ENCODE measurements around the gene TACC2.

TACC2 gene

GRCh38 chr10:122143238-122143841 lies 154.4 kb downstream of the TACC2 start:
- no peak for DNase-seq (ENCODE audit: low read depth in 2 of 2)

GRCh38 chr10:122144199-122144598 lies 155.2 kb downstream of the TACC2 start:
- no peak for DNase-seq (ENCODE audit: low read depth in 2 of 2)

GRCh38 chr10:122145113-122145512 lies 156.2 kb downstream of the TACC2 start:
- DNase-seq (ENCODE audit: low read depth in 2 of 2): no peak

- no peak for DNase-seq (ENCODE audit: low read depth in 2 of 2)
Observed at GRCh38 chr10:122147663-122148062, 158.7 kb downstream of the TACC2 start.

GRCh38 chr10:122148876-122149560 lies 160.1 kb downstream of the TACC2 start:
- no peak for DNase-seq (ENCODE audit: low read depth in 2 of 2)

GRCh38 chr10:122149561-122150505 lies 160.9 kb downstream of the TACC2 start:
- DNase-seq (ENCODE audit: low read depth in 2 of 2): no peak

GRCh38 chr10:122151121-122151694 lies 162.2 kb downstream of the TACC2 start:
- DNase-seq (ENCODE audit: low read depth in 2 of 2): no peak

- DNase-seq (ENCODE audit: low read depth in 2 of 2): no peak
Observed at GRCh38 chr10:122152544-122152943, 163.6 kb downstream of the TACC2 start.

GRCh38 chr10:122154031-122154544 lies 165.1 kb downstream of the TACC2 start:
- no peak for DNase-seq (ENCODE audit: low read depth in 2 of 2)

GRCh38 chr10:122154545-122155366 lies 165.8 kb downstream of the TACC2 start:
- DNase-seq (ENCODE audit: low read depth in 2 of 2): no peak

- no peak for DNase-seq (ENCODE audit: low read depth in 2 of 2)
Observed at GRCh38 chr10:122157451-122157850, 168.5 kb downstream of the TACC2 start.

GRCh38 chr10:122158362-122158761 lies 169.4 kb downstream of the TACC2 start:
- DNase-seq (ENCODE audit: low read depth in 2 of 2): no peak

- no peak for DNase-seq (ENCODE audit: low read depth in 2 of 2)
Observed at GRCh38 chr10:122159141-122159970, 170.4 kb downstream of the TACC2 start.

GRCh38 chr10:122161795-122162194 lies 172.8 kb downstream of the TACC2 start:
- no peak for DNase-seq (ENCODE audit: low read depth in 2 of 2)

GRCh38 chr10:122162671-122163173 lies 173.8 kb downstream of the TACC2 start:
- DNase-seq (ENCODE audit: low read depth in 2 of 2): no peak

- DNase-seq (ENCODE audit: low read depth in 2 of 2): no peak
Observed at GRCh38 chr10:122163174-122164022, 174.4 kb downstream of the TACC2 start.

- no peak for DNase-seq (ENCODE audit: low read depth in 2 of 2)
Observed at GRCh38 chr10:122164023-122164601, 175.1 kb downstream of the TACC2 start.

GRCh38 chr10:122164815-122165483 lies 176.0 kb downstream of the TACC2 start:
- no peak for DNase-seq (ENCODE audit: low read depth in 2 of 2)

Measured in stimulated activated CD8-positive, alpha-beta memory T cell treated with anti-CD3 and anti-CD28 coated beads, Interleukin-15, amount 100 ng/mL, for 4 hours (primary cell).